SK-N-SH (cell line): Measurements from ENCODE around the gene SMNDC1. TPM values are rescaled to one million over a fixed set of nuclear protein-coding genes. Genes with fewer than 3 reads are reported as not detected.

Source experiments
- CTCF ChIA-PET: fragments of 300-600, 350-600 bp; formaldehyde crosslinking; extraction: SDS; loops from one replicate; lab custom pipeline; 2021; lab: Yijun Ruan, JAX
- POLR2A ChIA-PET: fragments of 350-600 bp; sonication (Branson Sonifier 250); formaldehyde crosslinking; extraction: SDS; loops from one replicate; lab custom pipeline; 2020; ENCODE audit warnings: antibody characterized with exemption, inconsistent platforms; lab: Yijun Ruan, JAX
- DNase-seq: peaks from one replicate; pipeline ENCODE4 v3.0.0; 2012
- H2AFZ ChIP-seq: fragments of 200-600 bp; sonication (generic); 2 replicates; pipeline ENCODE4 v1.8.1; 2016; ENCODE audit warnings: antibody characterized with exemption, mild to moderate bottlenecking, low read depth
- H3F3A ChIP-seq: fragments of 200-600 bp; sonication (generic); replicated peaks from 2 replicates; pipeline ENCODE3; 2016; ENCODE audit warnings: antibody characterized with exemption, mild to moderate bottlenecking; ENCODE audit not compliant: insufficient read depth
- H3K27ac ChIP-seq, 2 experiments: fragments of 200-500 bp in 1 of 2; fragments of 200-600 bp in 1 of 2; sonication (Bioruptor generic) in 1 of 2; sonication (generic), shearing (Covaris generic) in 1 of 2; 2 replicates each; pipeline versions ENCODE4 v1.5.1 to v1.6.1; 2014 to 2016; ENCODE audit warnings: low read depth in 2 of 2, inconsistent platforms in 1 of 2, low read length in 1 of 2, mild to moderate bottlenecking in 1 of 2, mixed read lengths in 1 of 2
- H3K27me3 ChIP-seq: fragments of 200-600 bp; sonication (generic), shearing (Covaris generic); 2 replicates; pipeline ENCODE4 v1.6.1; 2016; ENCODE audit warnings: mixed run types; ENCODE audit not compliant: insufficient read depth
- H3K36me3 ChIP-seq, 2 experiments: fragments of 200-500 bp in 1 of 2; fragments of 200-600 bp in 1 of 2; sonication (Bioruptor generic) in 1 of 2; sonication (generic) in 1 of 2; replicated peaks in 1 of 2; 2 replicates each; pipeline versions ENCODE3 to v1.5.1; 2014 to 2016; ENCODE audit warnings: low read length in 1 of 2, mild to moderate bottlenecking in 1 of 2; ENCODE audit not compliant: insufficient read depth in 2 of 2, control insufficient read depth in 1 of 2
- H3K4me1 ChIP-seq, 2 experiments: fragments of 200-500 bp in 1 of 2; fragments of 200-600 bp in 1 of 2; sonication (Bioruptor generic) in 1 of 2; sonication (generic), shearing (Covaris generic) in 1 of 2; 2 replicates each; pipeline versions ENCODE4 v1.5.1 to v1.6.1; 2014 to 2016; ENCODE audit warnings: low read depth in 1 of 2, low read length in 1 of 2, mixed run types in 1 of 2; ENCODE audit not compliant: insufficient read depth in 2 of 2, control insufficient read depth in 1 of 2
- H3K4me2 ChIP-seq: fragments of 200-600 bp; sonication (generic), shearing (Covaris generic); 2 replicates; pipeline ENCODE4 v1.6.1; 2017; ENCODE audit warnings: mixed run types
- H3K4me3 ChIP-seq, 2 experiments: fragments of 200-500 bp in 1 of 2; fragments of 200-600 bp in 1 of 2; sonication (Bioruptor generic) in 1 of 2; sonication (generic), shearing (Covaris generic) in 1 of 2; 2 replicates each; pipeline versions ENCODE4 v1.5.1 to v1.8.1; 2014 to 2016; ENCODE audit warnings: low read depth in 2 of 2, inconsistent platforms in 1 of 2, low read length in 1 of 2, mild to moderate bottlenecking in 1 of 2, mixed read lengths in 1 of 2, moderate library complexity in 1 of 2
- H3K79me2 ChIP-seq: fragments of 200-600 bp; sonication (generic); 2 replicates; pipeline ENCODE4 v1.8.1; 2017; ENCODE audit warnings: mild to moderate bottlenecking; ENCODE audit not compliant: insufficient read depth
- H3K9ac ChIP-seq: fragments of 200-600 bp; sonication (generic); 2 replicates; pipeline ENCODE4 v1.6.1; 2017; ENCODE audit warnings: mixed run types
- H3K9me2 ChIP-seq: fragments of 200-600 bp; sonication (generic); 2 replicates; pipeline ENCODE4 v1.6.1; 2017; ENCODE audit warnings: mixed run types
- H3K9me3 ChIP-seq: fragments of 200-600 bp; sonication (generic); 2 replicates; pipeline ENCODE4 v1.6.1; 2017; ENCODE audit warnings: mixed run types, mild to moderate bottlenecking, moderate library complexity
- H4K20me1 ChIP-seq: fragments of 200-600 bp; sonication (generic); 2 replicates; pipeline ENCODE4 v1.6.1; 2017; ENCODE audit warnings: mild to moderate bottlenecking, mixed run types; ENCODE audit not compliant: insufficient read depth
- FOXM1 ChIP-seq: IDR thresholded peaks from 2 replicates; pipeline ENCODE4 v1.4.0; 2012; ENCODE audit warnings: low read depth, mild to moderate bottlenecking
- NFIC ChIP-seq: IDR thresholded peaks from 2 replicates; pipeline ENCODE4 v1.4.0; 2012; ENCODE audit warnings: borderline replicate concordance
- PBX3 ChIP-seq: IDR thresholded peaks from 2 replicates; pipeline ENCODE4; 2012
- YY1 ChIP-seq: IDR thresholded peaks from 2 replicates; pipeline ENCODE4 v1.4.0; 2012; ENCODE audit warnings: low read depth, mild to moderate bottlenecking
- WGBS: methylation state at CpG from one replicate; pipeline ENCODE4 v1.1.6; 2017; ENCODE audit warnings: low lambda C conversion rate; 5-methylcytosine and 5-hydroxymethylcytosine counted together
- polyA plus RNA-seq, 3 experiments: library from polyadenylated mRNA; depleted of rRNA; stranded (reverse); fragments of >200 nt; gene quantifications; 2 replicates each; pipeline ENCODE4 v1.2.3, GENCODE V29; 2012
- TF ChIP-seq, protein P1 (sequence below): IDR thresholded peaks from 2 replicates; pipeline ENCODE4 v1.4.0; 2012; ENCODE audit warnings: low read depth, borderline replicate concordance
- TF ChIP-seq, protein P2 (sequence below): fragments of 200-600 bp; sonication (generic); IDR thresholded peaks from 2 replicates; pipeline ENCODE4 v1.6.1; 2017; ENCODE audit warnings: antibody characterized with exemption, mild to moderate bottlenecking, moderate library complexity

Gene SMNDC1
- polyA plus RNA-seq, 1 of the 3 experiments (the other 2 are of a cell fraction) = 13.3 TPM

DNA sequence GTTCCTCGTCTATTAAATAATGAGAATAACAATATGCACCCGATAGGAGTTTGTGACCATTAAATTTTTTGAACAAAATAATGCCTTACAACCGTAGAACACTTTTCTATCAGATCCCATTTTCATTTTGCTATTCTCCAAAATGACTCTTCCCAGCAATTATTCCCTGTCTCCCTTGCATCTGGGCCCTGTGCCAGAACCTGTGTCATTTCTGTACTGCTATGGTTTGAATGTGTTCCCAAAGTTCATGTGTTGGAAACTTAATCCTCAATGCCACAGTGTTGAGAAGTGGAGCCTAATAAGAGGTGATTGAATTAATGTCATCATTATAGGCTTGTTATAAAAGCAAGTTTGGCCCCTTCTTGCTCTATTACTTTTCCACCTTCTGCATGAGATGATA is 33.2 kb upstream of the SMNDC1 start:
- TF ChIP-seq FOXM1 (no peak), NFIC (peak; percentile 67), YY1 (no peak), PBX3 (peak; percentile 26)
- TF ChIP-seq, protein P1, sequence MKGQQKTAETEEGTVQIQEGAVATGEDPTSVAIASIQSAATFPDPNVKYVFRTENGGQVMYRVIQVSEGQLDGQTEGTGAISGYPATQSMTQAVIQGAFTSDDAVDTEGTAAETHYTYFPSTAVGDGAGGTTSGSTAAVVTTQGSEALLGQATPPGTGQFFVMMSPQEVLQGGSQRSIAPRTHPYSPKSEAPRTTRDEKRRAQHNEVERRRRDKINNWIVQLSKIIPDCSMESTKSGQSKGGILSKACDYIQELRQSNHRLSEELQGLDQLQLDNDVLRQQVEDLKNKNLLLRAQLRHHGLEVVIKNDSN = no peak
- ChIA-PET POLR2A (no interaction called here), CTCF (interaction anchor here (2.1 kb wide), 1 partner anchor 17 kb away, joined by 9 read pairs; no protein-coding TSS in a partner anchor)
- Histone ChIP-seq H3K4me2 (no peak overlapping the region), H4K20me1 (no peaks in the 10 kb centered on the region), H3K9ac (no peak overlapping the region), H3F3A (peaks cover 25% of the 10 kb centered on the region), H3K27me3 (no peaks in the 10 kb centered on the region), H3K4me3 (no peak overlapping the region), H3K9me3 (no peaks in the 10 kb centered on the region), H2AFZ (no peak overlapping the region), H3K79me2 (no peaks in the 10 kb centered on the region), H3K27ac (no peak overlapping the region; a peak in 1 of 4 replicates), H3K9me2 (no peaks in the 10 kb centered on the region), H3K4me1 (peaks cover 0 to 34% of the 10 kb centered on the region in 2 experiments; a peak in 2 of 4 replicates), H3K36me3 (no peaks in the 10 kb centered on the region)
- no peak for DNase-seq
- WGBS = 89% methylated on average over 3 of the region's 3 CpGs

GRCh38 chr10:110337401-110337800 is 32.7 kb upstream of the SMNDC1 start:
- 90% methylated on average over 4 of the region's 4 CpGs for WGBS
- CTCF ChIA-PET = interaction anchor here (1.1 to 2.1 kb wide), 2 partner anchors 17 to 32 kb away, joined by 3 to 9 read pairs; partner anchors contain the start of gene SMNDC1

More at GRCh38 chr10:110337401-110337800, 32.7 kb upstream of the SMNDC1 start:
- Histone ChIP-seq H3K9me3 (no peaks in the 10 kb centered on the region), H3K4me3 (no peak overlapping the region), H3K79me2 (no peaks in the 10 kb centered on the region), H3K4me2 (no peak overlapping the region), H3K4me1 (peaks cover 0 to 34% of the 10 kb centered on the region in 2 experiments; a peak in 2 of 4 replicates), H3K9me2 (no peaks in the 10 kb centered on the region)
- TF ChIP-seq, protein P2, sequence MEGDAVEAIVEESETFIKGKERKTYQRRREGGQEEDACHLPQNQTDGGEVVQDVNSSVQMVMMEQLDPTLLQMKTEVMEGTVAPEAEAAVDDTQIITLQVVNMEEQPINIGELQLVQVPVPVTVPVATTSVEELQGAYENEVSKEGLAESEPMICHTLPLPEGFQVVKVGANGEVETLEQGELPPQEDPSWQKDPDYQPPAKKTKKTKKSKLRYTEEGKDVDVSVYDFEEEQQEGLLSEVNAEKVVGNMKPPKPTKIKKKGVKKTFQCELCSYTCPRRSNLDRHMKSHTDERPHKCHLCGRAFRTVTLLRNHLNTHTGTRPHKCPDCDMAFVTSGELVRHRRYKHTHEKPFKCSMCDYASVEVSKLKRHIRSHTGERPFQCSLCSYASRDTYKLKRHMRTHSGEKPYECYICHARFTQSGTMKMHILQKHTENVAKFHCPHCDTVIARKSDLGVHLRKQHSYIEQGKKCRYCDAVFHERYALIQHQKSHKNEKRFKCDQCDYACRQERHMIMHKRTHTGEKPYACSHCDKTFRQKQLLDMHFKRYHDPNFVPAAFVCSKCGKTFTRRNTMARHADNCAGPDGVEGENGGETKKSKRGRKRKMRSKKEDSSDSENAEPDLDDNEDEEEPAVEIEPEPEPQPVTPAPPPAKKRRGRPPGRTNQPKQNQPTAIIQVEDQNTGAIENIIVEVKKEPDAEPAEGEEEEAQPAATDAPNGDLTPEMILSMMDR = no peak
- TF ChIP-seq, all 33 proteins: peak for 0
- no peaks in the 10 kb centered on the region for H3K27me3 ChIP-seq
- peak overlapping the region in 1 of 2 experiments; percentile 81; a peak in 2 of 4 replicates for H3K27ac ChIP-seq
- POLR2A ChIA-PET = no interaction called here
- H4K20me1 ChIP-seq = no peaks in the 10 kb centered on the region
- no peak overlapping the region for H3K9ac ChIP-seq
- peaks cover 25% of the 10 kb centered on the region for H3F3A ChIP-seq
- H3K36me3 ChIP-seq = no peaks in the 10 kb centered on the region
- H2AFZ ChIP-seq = no peak overlapping the region
- no peak for DNase-seq
